ENCODE measurements around the gene RIPOR3. TPM values are rescaled to one million over a fixed set of nuclear protein-coding genes. Genes with fewer than 3 reads are reported as not detected.
"Not testable (repeated sequence)": the region's sequence is repeated elsewhere in the genome, so short reads cannot be mapped to it uniquely, and the experiment has no call there.

RIPOR3 gene
- total RNA-seq, 1 experiment from 2014 or later = 1.8 TPM

DNA sequence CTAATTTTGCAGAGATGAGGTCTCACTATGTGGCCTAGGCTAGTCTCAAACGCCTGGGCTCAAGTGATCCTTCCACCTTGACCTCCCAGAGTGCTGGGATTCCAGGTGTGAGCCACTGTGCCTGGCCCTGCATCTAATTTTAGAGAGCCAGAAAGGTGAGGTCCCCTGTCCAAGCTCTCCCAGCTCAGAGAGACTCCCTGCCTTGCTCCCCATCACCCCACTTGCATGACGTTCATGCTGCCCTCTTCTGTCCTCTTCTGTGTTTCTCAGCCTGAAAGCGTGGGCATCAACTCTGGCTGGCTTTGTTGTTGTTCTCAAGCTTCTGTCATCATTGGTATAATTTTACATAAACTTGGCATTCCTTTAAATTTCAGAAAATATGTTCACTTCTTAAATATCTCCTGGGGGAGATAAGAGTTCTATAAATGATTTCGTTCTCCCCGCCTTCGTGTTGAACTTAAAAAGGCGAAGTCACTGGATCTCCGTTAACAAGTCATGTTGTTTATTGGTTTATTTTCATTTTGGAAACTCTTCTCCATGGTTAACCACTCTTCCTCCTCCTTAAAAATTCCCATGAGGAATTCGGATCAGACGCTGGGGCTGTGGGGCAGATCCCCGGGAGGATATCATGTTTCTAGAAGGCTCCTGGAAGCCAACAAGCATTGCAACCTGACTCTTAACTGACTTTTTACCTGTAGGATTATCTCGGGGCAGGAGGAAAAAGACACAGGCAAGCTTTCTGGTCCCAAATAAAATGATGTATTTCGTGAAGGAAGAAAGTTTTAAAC, 26.8 kb upstream of the RIPOR3 start:
- DNase-seq (ENCODE audit: low read depth in 1 of 2, low spot score in 2 of 2) = no peak

DNA sequence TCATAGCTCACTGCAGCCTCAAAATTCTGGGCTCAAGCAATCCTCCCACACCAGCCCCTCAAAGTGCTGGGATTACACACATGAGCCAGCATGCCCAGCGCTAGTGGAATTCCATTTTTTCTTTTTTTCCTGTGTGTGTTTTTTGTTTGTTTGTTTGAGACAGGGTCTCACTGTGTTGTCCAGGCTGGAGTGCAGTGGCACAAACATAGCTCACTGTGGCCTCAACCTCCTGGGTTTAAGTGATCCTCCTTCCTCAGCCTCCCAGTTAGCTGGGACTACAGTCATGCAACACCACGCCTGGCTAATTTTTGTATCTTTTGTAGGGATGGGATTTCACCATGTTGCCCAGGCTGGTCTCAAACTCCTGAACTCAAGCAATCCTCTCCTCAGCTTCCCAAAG, 26.0 kb upstream of the RIPOR3 start:
- no peaks in the 10 kb centered on the region for H3K36me3 ChIP-seq
- H3K9me3 ChIP-seq (replicated peaks) = no peaks in the 10 kb centered on the region
- no peak for DNase-seq (ENCODE audit: low read depth in 1 of 2, low spot score in 2 of 2)
- no peak overlapping the region for H3K4me3 ChIP-seq
- no peak overlapping the region for H3K27ac ChIP-seq
- no peaks in the 10 kb centered on the region for H3K4me1 ChIP-seq (replicated peaks)
- H3K27me3 ChIP-seq (replicated peaks) = no peaks in the 10 kb centered on the region

More for the DNA sequence above, 26.8 kb upstream of the RIPOR3 start:
- Histone ChIP-seq H3K27ac (no peak overlapping the region), H3K9me3 (replicated peaks) (no peaks in the 10 kb centered on the region), H3K4me1 (replicated peaks) (no peaks in the 10 kb centered on the region), H3K36me3 (no peaks in the 10 kb centered on the region), H3K27me3 (replicated peaks) (no peaks in the 10 kb centered on the region), H3K4me3 (no peak overlapping the region)

DNA sequence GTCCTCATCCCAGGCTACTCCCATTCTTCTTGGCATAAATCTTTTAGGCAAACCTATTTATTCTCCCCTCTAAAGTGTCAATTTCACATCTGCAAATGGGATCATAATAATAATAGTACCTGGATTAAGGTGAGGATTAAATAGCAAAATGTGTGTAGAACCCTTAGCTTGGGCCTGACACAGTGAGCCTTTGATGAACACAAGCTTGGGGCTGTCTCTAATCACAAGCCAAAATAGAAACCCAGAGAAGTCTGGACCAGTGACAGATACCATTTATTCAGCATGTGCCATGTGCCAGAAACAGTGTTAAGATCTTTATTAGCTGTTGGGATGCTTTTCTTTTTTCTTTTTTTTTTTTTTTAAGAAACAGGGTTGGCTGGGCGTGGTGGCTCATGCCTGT, 25.2 kb upstream of the RIPOR3 start:
- Histone ChIP-seq H3K4me3 (no peak overlapping the region), H3K9me3 (replicated peaks) (no peaks in the 10 kb centered on the region), H3K36me3 (no peaks in the 10 kb centered on the region), H3K4me1 (replicated peaks) (no peaks in the 10 kb centered on the region), H3K27me3 (replicated peaks) (no peaks in the 10 kb centered on the region), H3K27ac (no peak overlapping the region)
- no peak for DNase-seq (ENCODE audit: low read depth in 1 of 2, low spot score in 2 of 2)

DNA sequence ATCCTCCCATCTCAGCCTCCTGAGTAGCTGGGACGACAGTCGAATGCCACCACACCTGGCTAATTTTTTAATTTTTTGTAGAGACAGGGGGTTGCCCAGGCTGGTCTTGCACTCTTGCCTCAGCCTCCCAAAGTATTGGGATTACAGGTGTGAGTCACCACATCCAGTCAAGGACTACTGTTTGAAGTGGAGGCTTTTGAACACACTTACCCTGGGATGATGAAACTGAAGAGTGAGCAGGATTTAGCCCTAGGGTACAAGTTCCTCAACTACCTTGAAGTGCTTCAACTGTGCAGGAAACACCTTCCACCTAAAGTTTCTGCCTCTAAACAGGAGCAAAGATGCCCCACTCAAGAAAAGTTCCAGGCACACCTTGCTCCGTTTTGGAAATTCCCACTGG, 24.4 kb upstream of the RIPOR3 start:
- no peak overlapping the region for H3K27ac ChIP-seq
- H3K9me3 ChIP-seq (replicated peaks) = no peaks in the 10 kb centered on the region
- no peak overlapping the region for H3K4me3 ChIP-seq
- peaks cover under 1% of the 10 kb centered on the region for H3K4me1 ChIP-seq (replicated peaks)
- H3K27me3 ChIP-seq (replicated peaks) = no peaks in the 10 kb centered on the region
- no peaks in the 10 kb centered on the region for H3K36me3 ChIP-seq
- DNase-seq (ENCODE audit: low read depth in 1 of 2, low spot score in 2 of 2) = no peak

DNA sequence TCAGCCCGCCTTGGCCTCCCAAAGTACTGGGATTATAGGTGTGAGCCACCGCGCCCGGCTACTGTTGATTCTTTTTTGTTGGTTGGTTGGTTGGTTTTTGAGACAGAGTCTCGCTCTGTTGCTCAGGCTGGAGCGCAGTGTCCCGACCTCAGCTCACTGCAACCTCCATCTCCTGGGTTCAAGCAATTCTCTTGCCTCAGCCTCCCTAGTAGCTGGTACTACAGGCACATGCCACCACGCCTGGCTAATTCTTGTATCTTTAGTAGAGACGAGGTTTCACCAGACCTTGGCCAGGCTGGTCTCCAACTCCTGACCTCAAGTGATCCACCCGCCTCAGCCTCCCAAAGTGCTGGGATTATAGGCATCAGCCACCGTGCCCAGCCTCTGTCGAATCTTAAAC, 23.1 kb upstream of the RIPOR3 start:
- not testable (repeated sequence) for DNase-seq (ENCODE audit: low read depth in 1 of 2, low spot score in 2 of 2); H3K4me3 ChIP-seq; H3K36me3 ChIP-seq; H3K9me3 ChIP-seq (replicated peaks); H3K27ac ChIP-seq; H3K27me3 ChIP-seq (replicated peaks)
- H3K4me1 ChIP-seq (replicated peaks) = peaks cover 11% of the 10 kb centered on the region

DNA sequence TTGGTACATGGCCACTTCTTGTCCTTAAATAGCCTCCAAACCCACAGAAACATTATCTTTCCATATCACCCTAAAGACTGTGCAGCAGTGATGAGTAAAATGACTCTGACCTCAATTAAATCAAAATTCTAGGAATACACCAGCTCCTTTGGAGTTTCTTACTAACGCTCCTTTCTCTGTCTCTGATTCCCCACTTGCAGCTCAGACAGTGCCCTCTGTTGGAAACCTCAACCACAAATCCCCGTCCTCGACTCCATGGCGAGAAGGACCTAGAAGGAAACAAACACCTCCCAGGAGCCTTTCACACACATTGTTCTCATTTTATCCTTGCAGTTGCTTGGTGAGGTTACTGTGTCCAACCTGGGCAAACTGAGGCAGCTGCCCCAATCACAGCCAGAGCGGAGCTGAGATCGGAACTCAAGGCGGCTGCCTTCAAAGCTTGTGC, 22.3 kb upstream of the RIPOR3 start:
- Histone ChIP-seq H3K4me1 (replicated peaks) (peaks cover 19% of the 10 kb centered on the region), H3K27ac (no peak overlapping the region), H3K36me3 (no peaks in the 10 kb centered on the region), H3K9me3 (replicated peaks) (no peaks in the 10 kb centered on the region), H3K4me3 (no peak overlapping the region), H3K27me3 (replicated peaks) (no peaks in the 10 kb centered on the region)
- DNase-seq (ENCODE audit: low read depth in 1 of 2, low spot score in 2 of 2) = peak in 1 of 2 experiments; percentile 55

DNA sequence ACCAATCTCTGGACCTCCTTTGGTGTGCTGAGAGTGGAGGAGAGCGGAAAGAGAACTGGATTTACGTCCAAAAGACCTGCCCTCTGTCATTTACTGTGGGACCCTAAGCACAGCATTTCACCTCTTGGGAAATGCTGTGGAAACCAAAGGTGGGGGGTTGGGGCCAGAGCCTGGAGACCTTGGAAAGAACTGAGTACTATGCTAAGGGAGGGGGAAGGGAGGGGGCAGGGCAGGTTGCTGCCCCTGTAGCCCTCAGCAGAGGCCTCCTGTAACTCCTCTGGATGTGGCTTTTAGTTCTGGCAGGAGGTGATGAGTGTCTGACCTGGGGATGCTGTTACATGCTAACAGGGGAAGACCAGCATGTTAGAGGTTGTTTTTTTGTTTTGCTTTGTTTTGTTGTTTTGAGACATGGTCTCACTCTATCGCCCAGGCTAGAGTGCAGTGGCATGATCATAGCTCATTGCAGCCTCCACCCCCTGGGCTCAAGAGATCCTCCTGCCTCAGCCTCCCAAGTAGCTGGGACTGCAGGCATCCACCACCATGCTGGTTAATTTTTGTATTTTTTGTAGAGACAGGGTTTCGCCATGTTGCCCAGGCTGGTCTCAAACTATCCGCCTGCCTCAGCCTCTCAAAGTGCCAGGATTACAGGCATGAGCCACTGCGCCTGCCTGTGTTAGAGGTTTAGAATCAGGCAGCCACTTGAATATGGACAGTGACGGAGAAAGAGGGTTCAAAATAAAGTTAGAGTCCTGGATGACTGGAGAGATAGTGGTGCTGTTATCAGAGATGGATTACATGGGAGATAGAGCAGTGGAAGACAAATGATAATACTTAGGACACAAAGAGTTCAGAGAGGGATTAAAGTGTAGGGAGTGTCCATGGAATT, 21.7 kb upstream of the RIPOR3 start:
- no peak overlapping the region for H3K4me3 ChIP-seq
- H3K4me1 ChIP-seq (replicated peaks) = peaks cover 20% of the 10 kb centered on the region
- H3K36me3 ChIP-seq = no peaks in the 10 kb centered on the region
- DNase-seq (ENCODE audit: low read depth in 1 of 2, low spot score in 2 of 2) = no peak
- H3K27me3 ChIP-seq (replicated peaks) = no peaks in the 10 kb centered on the region
- no peaks in the 10 kb centered on the region for H3K9me3 ChIP-seq (replicated peaks)
- H3K27ac ChIP-seq = no peak overlapping the region

DNA sequence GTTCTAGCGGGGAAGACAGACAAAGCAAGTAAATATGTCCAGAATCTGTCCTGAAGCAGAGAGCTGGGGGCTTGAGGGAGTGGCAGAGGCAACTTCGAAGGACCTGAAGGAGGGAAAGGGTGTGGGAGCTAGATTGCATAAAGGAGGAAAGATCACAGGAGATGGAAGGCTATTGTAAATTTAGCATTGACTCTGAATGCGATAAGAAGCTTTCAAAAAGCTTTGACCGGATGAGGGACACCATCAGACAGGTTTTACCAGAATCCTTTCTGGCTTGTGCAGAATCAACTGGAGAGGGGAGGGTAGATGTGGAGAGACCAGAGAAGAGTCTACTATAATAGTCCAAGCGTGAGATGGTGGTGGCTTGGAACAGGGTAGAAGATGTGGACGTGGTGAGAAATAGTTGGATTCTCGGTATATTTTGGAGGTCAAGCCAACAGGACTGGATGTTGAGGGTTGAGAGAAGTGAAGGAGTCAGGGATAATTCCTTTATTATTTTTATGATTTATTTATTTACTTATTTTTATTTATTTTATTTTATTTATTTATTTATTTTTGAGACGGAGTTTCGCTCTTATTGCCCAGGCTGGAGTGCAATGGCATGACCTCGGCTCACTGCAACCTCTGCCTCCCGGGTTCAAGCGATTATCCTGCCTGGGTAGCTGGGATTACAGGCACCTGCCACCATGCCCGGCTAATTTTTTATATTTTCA, 19.9 kb upstream of the RIPOR3 start:
- no peaks in the 10 kb centered on the region for H3K36me3 ChIP-seq
- no peaks in the 10 kb centered on the region for H3K27me3 ChIP-seq (replicated peaks)
- H3K4me1 ChIP-seq (replicated peaks) = peaks cover 20% of the 10 kb centered on the region
- H3K27ac ChIP-seq = no peak overlapping the region
- H3K4me3 ChIP-seq = no peak overlapping the region
- DNase-seq (ENCODE audit: low read depth in 1 of 2, low spot score in 2 of 2) = no peak
- H3K9me3 ChIP-seq (replicated peaks) = no peaks in the 10 kb centered on the region

DNA sequence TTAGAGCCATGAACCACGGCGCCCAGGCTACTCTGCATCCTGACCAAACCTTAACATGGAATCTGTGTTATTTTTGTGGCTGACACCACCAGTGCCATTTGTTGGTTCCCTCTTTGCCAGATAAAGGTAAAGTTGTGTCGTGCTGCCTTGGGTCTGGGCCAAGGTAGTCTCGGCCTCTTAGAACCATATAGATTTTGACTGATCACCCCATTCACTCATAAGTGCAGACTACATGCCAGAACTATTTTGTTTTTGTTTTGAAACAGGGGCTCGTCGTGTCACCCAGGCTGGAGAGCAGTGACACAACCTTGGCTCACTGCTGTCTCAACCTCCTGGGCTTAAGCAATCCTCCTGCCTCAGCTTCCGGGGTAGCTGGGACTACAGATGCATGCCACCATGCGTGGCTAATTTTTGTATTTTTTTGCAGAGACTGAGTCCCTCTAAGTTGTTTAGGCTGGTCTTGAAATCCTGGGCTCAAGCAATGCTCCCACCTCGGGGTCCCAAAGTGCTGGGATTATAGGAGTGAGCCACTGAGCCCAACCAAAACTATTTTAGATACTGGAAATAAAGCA, 19.2 kb upstream of the RIPOR3 start:
- H3K4me1 ChIP-seq (replicated peaks) = peaks cover 20% of the 10 kb centered on the region
- H3K4me3 ChIP-seq = no peak overlapping the region
- H3K36me3 ChIP-seq = no peaks in the 10 kb centered on the region
- H3K9me3 ChIP-seq (replicated peaks) = no peaks in the 10 kb centered on the region
- DNase-seq (ENCODE audit: low read depth in 1 of 2, low spot score in 2 of 2) = no peak
- no peaks in the 10 kb centered on the region for H3K27me3 ChIP-seq (replicated peaks)
- no peak overlapping the region for H3K27ac ChIP-seq

DNA sequence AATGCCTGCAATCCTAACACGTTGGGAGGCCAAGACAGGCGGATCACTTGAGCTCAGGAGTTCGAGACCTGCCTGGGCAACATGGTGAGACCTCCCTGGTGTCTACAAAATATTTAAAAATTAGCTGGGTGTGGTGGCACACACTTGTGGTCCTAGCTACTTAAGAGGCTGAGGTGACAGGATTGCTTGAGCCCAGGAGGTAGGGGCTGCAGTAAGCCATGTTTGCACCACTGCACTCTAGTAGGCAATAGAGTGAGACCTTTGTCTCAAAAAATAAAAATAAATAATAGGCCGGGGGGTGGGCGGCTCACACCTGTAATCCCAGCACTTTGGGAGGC, 18.3 kb upstream of the RIPOR3 start:
- Histone ChIP-seq H3K4me3 (no peak overlapping the region), H3K27ac (no peak overlapping the region), H3K36me3 (no peaks in the 10 kb centered on the region), H3K4me1 (replicated peaks) (peaks cover 23% of the 10 kb centered on the region), H3K9me3 (replicated peaks) (no peaks in the 10 kb centered on the region), H3K27me3 (replicated peaks) (no peaks in the 10 kb centered on the region)
- DNase-seq (ENCODE audit: low read depth in 1 of 2, low spot score in 2 of 2) = no peak

DNA sequence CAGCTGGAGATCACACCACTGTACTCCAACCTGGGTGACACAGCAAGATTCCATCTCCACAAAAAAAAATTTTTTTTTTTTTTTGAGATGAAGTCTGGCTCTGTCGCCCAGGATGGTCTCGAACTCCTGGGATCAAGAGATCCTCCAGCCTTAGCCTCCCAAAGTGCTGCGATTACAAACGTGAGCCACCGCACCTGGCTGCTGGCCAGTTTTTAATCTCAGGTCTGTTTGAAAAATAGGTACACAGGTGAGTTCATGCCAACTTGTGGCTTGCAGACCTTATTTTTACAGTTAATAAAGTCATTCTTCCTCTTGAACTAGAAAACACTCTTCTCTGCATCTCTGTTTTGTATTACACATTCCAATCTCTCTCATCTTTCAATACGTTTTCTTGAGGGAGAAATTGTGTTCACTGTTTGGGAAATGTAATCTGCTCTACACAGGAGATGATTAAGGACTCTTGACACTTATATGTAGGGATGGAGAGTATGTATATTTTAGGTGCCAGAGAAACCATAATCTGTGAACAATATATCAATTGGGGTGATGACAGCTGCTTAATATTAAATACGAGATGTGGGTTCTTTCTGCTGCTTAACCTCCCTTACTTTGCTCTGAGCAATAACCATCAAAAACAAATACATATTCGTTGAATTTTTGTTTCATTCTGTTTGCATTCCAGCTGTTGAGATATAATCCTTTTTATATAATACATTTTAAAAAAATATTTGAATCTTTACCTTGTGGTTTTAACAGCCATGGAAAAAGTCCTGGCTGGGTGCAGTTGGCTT, 17.7 kb upstream of the RIPOR3 start:
- no peaks in the 10 kb centered on the region for H3K36me3 ChIP-seq
- no peak overlapping the region for H3K27ac ChIP-seq
- no peak overlapping the region for H3K4me3 ChIP-seq
- H3K9me3 ChIP-seq (replicated peaks) = no peaks in the 10 kb centered on the region
- no peaks in the 10 kb centered on the region for H3K27me3 ChIP-seq (replicated peaks)
- DNase-seq (ENCODE audit: low read depth in 1 of 2, low spot score in 2 of 2) = no peak
- H3K4me1 ChIP-seq (replicated peaks) = peaks cover 24% of the 10 kb centered on the region

DNA sequence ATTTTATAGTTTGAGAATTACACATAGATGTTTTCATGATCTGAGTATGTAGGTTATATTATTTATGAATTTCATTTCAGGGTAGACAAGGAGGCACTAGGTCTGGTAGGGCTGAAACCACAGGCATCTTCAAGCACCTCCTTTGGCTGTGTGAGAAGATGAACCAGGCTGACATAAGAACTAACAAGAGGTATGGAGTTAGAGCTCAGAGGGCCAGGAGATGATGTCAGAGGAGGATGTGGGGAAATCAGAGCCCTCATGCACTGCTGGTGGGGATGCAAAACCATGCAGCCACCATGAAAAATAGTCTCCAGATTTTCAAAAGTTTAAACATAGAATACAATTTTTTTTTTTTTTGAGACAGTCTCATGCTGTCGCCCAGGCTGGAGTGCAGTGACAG, 13.6 kb upstream of the RIPOR3 start:
- Histone ChIP-seq H3K27me3 (replicated peaks) (no peaks in the 10 kb centered on the region), H3K27ac (no peak overlapping the region), H3K4me3 (no peak overlapping the region), H3K9me3 (replicated peaks) (no peaks in the 10 kb centered on the region), H3K4me1 (replicated peaks) (peaks cover 41% of the 10 kb centered on the region), H3K36me3 (no peaks in the 10 kb centered on the region)
- DNase-seq (ENCODE audit: low read depth in 1 of 2, low spot score in 2 of 2) = no peak

DNA sequence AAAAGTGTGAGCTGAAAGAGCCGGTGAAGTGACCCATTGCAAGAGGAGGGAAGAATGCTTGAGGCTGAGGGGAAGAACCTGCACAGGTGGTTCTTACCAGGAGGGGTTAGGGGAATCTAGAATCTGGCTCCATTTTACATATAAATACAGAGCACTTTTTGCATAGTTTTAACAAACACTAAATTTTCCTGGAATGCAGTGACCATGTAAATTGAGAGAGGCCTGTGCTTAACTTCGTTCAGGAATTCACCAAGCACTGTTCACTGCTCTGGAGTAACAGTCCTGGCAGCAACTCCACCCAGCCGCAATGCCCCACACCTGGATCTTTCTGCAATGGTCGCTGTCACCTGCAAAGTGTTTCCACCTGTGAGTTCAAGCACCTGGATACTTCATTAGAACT, 13.2 kb upstream of the RIPOR3 start:
- H3K27me3 ChIP-seq (replicated peaks) = no peaks in the 10 kb centered on the region
- no peaks in the 10 kb centered on the region for H3K9me3 ChIP-seq (replicated peaks)
- no peak overlapping the region for H3K4me3 ChIP-seq
- peaks cover 41% of the 10 kb centered on the region for H3K4me1 ChIP-seq (replicated peaks)
- H3K36me3 ChIP-seq = no peaks in the 10 kb centered on the region
- no peak overlapping the region for H3K27ac ChIP-seq
- DNase-seq (ENCODE audit: low read depth in 1 of 2, low spot score in 2 of 2) = no peak

Measured in SJSA1 (cell line).